Body of pancreas (tissue), 4 donors: ENCODE measurements around the gene PDZD2. TPM values are rescaled to one million over a fixed set of nuclear protein-coding genes. Genes with fewer than 3 reads are reported as not detected.
A peak's percentile ranks its signal among the peaks of the same experiment; 100 is the strongest.
"Not testable (repeated sequence)": the region's sequence is repeated elsewhere in the genome, so short reads cannot be mapped to it uniquely, and the experiment has no call there.

ENCODE experiments used
- ATAC-seq: fragments of 150-250 bp; one replicate; pipeline ENCODE4 v1.9.1; 2016
- DNase-seq, 4 donors: peaks; one replicate each; pipeline ENCODE4 v3.0.0-alpha.2; 2019
- H3K27ac ChIP-seq, 4 donors: fragments of 200-600 bp; sonication (generic); 1 replicate in 3 of 4; 2 replicates in 1 of 4; pipeline versions ENCODE4 v1.5.1 to v1.6.1; 2016 to 2019; ENCODE audit warnings: mild to moderate bottlenecking in 1 of 4, mixed read lengths in 1 of 4, moderate library complexity in 1 of 4
- H3K27me3 ChIP-seq, 2 donors: fragments of 200-600 bp; sonication (generic); one replicate each; pipeline ENCODE4 v1.6.0; 2016; ENCODE audit warnings: mild to moderate bottlenecking in 1 of 2
- H3K36me3 ChIP-seq, 2 donors: fragments of 200-600 bp; sonication (generic); replicated peaks in 1 of 2; 2 replicates each; pipeline ENCODE4 v1.5.1; 2016; ENCODE audit warnings: low read depth in 2 of 2; ENCODE audit not compliant: insufficient read depth in 1 of 2
- H3K4me1 ChIP-seq: fragments of 200-600 bp; sonication (generic); one replicate; pipeline ENCODE4 v1.6.0; 2016
- H3K4me3 ChIP-seq, 2 donors: fragments of 200-600 bp; sonication (generic); 1 replicate in 1 of 2; 2 replicates in 1 of 2; pipeline ENCODE4 v1.5.1; 2016 to 2019
- H3K9me3 ChIP-seq, 3 donors: fragments of 200-600 bp; sonication (generic); 1 replicate in 2 of 3; 2 replicates in 1 of 3; pipeline ENCODE4 v1.5.1; 2016
- CTCF ChIP-seq, 7 experiments: fragments of 450-650 bp in 4 of 7; fragments of 200-600 bp in 3 of 7; sonication (generic) in 3 of 7; IDR thresholded peaks; one replicate each; pipeline ENCODE4 v1.5.1; 2016 to 2019; ENCODE audit warnings: antibody characterized with exemption in 7 of 7
- POLR2A ChIP-seq, 3 donors: fragments of 450-650 bp; IDR thresholded peaks; one replicate each; pipeline ENCODE4 v1.6.1; 2016; ENCODE audit warnings: antibody characterized with exemption in 3 of 3, mild to moderate bottlenecking in 2 of 3
- WGBS, 2 donors: methylation state at CpG; one replicate each; pipeline ENCODE4 v1.1.5; 2017; 5-methylcytosine and 5-hydroxymethylcytosine counted together
- intact Hi-C: fragments of 100-400 bp; cut with DNase I; formaldehyde crosslinking; loops from one replicate; pipeline ENCODE4 v1.15.1; 2023
- total RNA-seq, 2 donors: library from RNA; depleted of rRNA; stranded (reverse); fragments of >200 nt; gene quantifications; one replicate each; pipeline ENCODE4 v1.1.0, GENCODE V29; 2016

PDZD2 gene
- total RNA-seq, 2 donors from 2014 or later, result 3.9 to 12.9 TPM

GRCh38 chr5:32076699-32077695, 438.1 kb downstream of the PDZD2 start:
- H3K4me1 ChIP-seq, result no peaks in the 10 kb centered on the region
- intact Hi-C loops, result loop anchor here (10.0 kb wide), 1 partner anchor 492 kb away; no protein-coding TSS in a partner anchor
- ATAC-seq, result no peak
- H3K4me3 ChIP-seq, result no peak overlapping the region
- H3K27ac ChIP-seq, result no peak overlapping the region
- H3K27me3 ChIP-seq, result no peaks in the 10 kb centered on the region
- no peak for TF ChIP-seq POLR2A (IDR thresholded peaks at IDR 0.05)
- peak; percentile 49 to 71 (median 65) for TF ChIP-seq CTCF (IDR thresholded peaks at IDR 0.05)
- no peaks in the 10 kb centered on the region for H3K36me3 ChIP-seq
- 31 to 36% methylated on average over 4 of the region's 4 CpGs for WGBS, 2 donors
- peak in 3 of 4 donors; percentile 41 to 50 (median 44) for DNase-seq
- no peaks in the 10 kb centered on the region for H3K9me3 ChIP-seq

GRCh38 chr5:32078855-32079254, 439.9 kb downstream of the PDZD2 start:
- 68 to 79% methylated on average over 6 of the region's 6 CpGs for whole genome bisulfite sequencing, 2 donors
- H3K27ac ChIP-seq, DNase-seq, H3K9me3 ChIP-seq, H3K4me1 ChIP-seq, ATAC-seq, H3K27me3 ChIP-seq, H3K36me3 ChIP-seq, H3K4me3 ChIP-seq: not testable (repeated sequence)
- intact Hi-C loops, result loop anchor here (10.0 kb wide), 1 partner anchor 494 kb away; no protein-coding TSS in a partner anchor

GRCh38 chr5:32080565-32080964, 441.6 kb downstream of the PDZD2 start:
- H3K27ac ChIP-seq, H3K27me3 ChIP-seq, H3K4me1 ChIP-seq, H3K36me3 ChIP-seq, DNase-seq, ATAC-seq, H3K9me3 ChIP-seq, H3K4me3 ChIP-seq: not testable (repeated sequence)
- 87 to 100% methylated on average over 1 of the region's 1 CpG for WGBS, 2 donors
- intact Hi-C loops, result loop anchor here (10.0 kb wide), 1 partner anchor 256 kb away; no protein-coding TSS in a partner anchor

GRCh38 chr5:32082701-32083100, 443.8 kb downstream of the PDZD2 start:
- no peak for TF ChIP-seq CTCF (IDR thresholded peaks at IDR 0.05)
- TF ChIP-seq POLR2A (IDR thresholded peaks at IDR 0.05), result no peak
- ATAC-seq, result no peak
- Histone ChIP-seq H3K4me3 (no peak overlapping the region), H3K36me3 (no peaks in the 10 kb centered on the region), H3K27me3 (no peaks in the 10 kb centered on the region), H3K9me3 (no peaks in the 10 kb centered on the region), H3K4me1 (no peaks in the 10 kb centered on the region), H3K27ac (no peak overlapping the region)
- intact Hi-C loops, result loop anchor here (10.0 kb wide), 1 partner anchor 258 kb away; no protein-coding TSS in a partner anchor
- no peak for DNase-seq
- 64 to 71% methylated on average over 4 of the region's 4 CpGs for WGBS, 2 donors

GRCh38 chr5:32083981-32084430, 445.1 kb downstream of the PDZD2 start:
- Histone ChIP-seq H3K4me1 (no peaks in the 10 kb centered on the region), H3K4me3 (no peak overlapping the region), H3K36me3 (no peaks in the 10 kb centered on the region), H3K27me3 (no peaks in the 10 kb centered on the region), H3K27ac (no peak overlapping the region), H3K9me3 (no peaks in the 10 kb centered on the region)
- DNase-seq (no peak), ATAC-seq (no peak)
- no peak for TF ChIP-seq POLR2A (IDR thresholded peaks at IDR 0.05)
- no peak for TF ChIP-seq CTCF (IDR thresholded peaks at IDR 0.05)
- intact Hi-C loops, result loop anchor here (10.0 kb wide), 1 partner anchor 259 kb away; no protein-coding TSS in a partner anchor
- 79 to 80% methylated on average over 10 of the region's 10 CpGs for WGBS, 2 donors
